GM19395 (cell line): ENCODE results near the gene MEMO1.

ENCODE experiments used
- ATAC-seq: cut with Tn5 transposase; IDR thresholded peaks from one replicate; pipeline ENCODE4 v1.9.1; 2021; ENCODE audit warnings: mild to moderate bottlenecking, moderate library complexity; ENCODE audit not compliant: unreplicated experiment

MEMO1 gene

DNA sequence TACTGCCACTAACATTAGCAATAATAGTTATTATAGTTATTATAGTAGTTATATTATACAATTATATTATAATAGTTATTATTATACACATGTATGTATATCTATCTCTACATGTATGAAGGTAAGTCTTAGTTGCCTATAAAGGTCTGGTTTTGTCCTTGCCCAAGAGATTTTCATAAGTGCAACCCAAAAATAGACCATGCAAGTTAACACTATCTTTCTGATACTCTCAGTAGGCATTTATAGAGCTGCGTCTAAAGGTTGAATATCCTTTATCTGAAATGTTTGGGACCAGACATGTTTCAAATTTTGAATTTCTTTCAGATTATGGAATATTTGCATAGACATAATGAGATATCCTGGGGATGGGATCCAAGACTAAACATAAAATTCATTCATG lies 175.4 kb downstream of the MEMO1 start:
- no peak for ATAC-seq

DNA sequence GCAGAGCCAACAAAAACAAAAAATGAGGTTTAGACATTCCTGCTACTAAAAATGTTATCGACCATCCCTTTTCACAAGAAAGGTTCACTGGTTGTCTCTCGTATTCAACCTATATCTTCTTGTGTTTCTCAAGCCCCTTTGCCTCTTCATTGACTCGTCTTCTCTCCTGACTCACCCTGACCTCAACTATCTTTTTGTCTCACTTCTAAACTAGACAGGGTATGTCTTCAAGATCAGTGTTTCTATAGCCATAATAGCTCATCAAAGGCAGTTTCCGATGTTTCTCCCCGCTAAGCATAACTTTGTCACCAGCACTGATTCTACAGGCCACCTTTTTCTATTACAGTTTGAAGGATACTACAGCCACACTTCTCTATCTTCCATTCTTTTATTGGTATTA lies 178.4 kb downstream of the MEMO1 start:
- no peak for ATAC-seq

DNA sequence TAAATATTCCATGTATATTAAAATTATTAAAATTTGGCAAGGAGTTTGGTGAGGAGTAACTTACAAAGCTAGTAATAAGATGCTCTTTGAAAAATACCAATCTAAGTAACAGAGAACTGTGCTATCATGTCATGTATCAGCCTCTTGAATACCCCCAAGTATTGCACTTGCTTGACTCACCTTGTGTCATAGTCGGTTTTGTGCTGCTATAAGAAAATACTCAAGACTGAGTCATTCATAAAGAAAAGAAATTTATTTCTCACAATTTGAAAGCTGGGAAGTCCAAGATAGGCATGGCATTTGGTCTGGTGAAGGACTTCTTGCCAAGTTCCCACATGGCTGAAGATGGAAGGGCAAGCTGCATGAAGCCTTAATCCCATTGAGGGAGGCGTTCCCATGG lies 179.2 kb downstream of the MEMO1 start:
- ATAC-seq = no peak

DNA sequence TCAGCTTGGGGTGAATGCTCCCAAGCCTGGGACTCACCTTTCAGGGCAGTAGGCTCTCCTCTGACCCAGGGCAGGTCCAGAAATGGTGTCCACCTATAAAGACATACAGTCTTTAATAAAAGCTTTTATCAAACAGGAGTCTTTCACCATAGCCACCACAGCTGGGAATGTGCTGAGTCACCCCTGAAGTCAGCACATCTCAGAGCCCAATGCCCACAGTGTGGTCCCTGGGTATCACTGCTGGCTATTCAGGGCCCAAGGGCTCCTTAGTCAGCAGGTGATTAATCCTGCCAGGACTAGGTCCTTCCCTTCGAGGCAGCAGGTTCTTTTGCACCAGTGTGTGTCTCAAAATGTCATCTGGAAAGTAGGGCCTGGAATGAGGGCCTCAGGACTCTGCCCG lies 181.9 kb downstream of the MEMO1 start:
- ATAC-seq = no peak

DNA sequence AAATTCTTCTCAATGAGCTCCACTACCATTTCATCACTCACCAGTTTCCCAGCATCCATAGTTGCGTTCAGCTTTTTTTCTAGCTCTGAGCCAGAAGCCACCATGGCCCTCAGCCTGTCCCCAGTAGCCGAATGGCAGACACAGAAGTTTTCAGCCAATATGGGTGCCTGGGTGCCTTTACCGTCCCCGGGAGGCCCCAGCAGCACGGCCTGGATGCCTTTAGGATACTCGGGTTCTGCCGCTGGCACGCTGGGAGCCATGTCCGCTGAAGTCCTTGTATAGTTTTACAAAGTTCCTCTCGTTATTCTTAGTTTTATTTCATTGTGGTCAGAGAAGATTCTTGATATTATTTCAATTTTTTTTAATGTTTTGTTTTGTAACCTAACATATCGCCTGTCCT lies 187.2 kb downstream of the MEMO1 start:
- ATAC-seq = no peak

DNA sequence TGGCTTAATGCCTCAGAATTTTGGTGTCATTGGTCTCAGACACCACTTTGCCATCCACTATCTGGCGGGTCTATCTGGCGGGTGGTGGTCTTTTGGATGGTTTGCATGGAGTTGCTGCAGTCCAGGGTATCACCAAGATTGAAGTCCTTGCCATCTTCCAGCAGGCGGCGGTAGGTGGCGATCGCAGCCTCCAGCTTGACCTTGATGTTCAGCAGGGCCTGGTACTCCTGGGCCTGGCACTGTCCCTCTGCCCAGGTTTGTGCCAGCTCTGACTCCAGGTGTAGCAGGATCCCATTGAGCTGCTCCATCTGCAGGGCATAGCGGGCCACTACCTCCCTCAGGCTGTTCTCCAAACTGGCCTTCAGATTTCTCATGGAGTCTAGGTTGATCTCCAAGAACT lies 188.2 kb downstream of the MEMO1 start:
- ATAC-seq = no peak
